NCI-H2107 (cell line): ENCODE measurements around the gene PABPN1.

Experiments used
- DNase-seq: peaks from one replicate; lab custom pipeline; 2025; lab: John Stamatoyannopoulos, UW

PABPN1 gene

DNA sequence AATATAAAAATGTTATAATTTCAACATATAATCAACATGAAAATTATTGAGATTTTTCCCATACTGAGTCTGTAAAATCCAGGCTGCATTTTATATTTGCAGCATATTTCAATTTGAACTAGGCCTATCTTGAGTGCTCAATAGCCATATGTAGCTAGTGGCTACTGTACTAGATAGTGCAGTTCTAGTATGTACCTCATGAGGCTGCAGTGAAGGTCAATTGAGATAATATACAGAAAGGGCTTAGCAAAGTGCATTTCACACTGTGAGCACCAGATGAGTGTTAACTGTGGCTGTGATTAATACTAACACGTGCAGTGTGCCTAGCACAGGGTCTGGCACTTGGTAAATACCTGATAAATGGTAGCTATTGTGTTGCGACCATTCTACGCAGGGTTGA is 36.8 kb downstream of the PABPN1 start:
- no peak for DNase-seq

DNA sequence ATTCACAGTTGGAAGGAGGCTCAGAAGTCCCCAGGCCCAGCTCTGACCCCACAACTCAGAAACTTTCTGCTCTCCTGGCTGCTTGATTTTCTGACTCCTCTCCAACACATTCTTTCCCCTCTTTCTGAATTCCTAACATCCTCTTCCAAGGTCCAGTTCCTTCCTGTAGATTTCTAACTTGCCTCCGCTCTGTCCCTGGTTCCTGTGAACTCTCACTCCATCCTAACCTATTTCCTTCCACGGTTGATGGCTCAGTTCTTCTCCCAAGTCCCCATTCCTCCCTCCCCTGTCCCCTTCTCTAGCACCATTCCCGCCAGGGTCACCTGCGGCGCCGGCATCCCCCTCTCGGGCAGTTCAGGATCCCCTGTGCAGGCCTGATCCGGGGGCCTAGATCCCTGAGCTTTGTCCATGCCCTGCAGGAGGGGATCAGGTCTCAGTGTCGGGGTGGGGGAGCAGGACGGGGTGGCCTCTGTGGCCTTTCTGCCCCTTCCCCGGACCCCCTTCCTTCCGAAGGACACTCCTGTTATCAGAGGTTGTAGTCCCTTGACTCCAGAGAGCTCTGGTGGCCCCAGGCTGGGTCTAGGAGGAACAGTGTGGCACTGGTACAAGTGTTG is 37.4 kb downstream of the PABPN1 start:
- DNase-seq: no peak

GRCh38 chr14:23359167-23359626 is 37.9 kb downstream of the PABPN1 start:
- no peak for DNase-seq

DNA sequence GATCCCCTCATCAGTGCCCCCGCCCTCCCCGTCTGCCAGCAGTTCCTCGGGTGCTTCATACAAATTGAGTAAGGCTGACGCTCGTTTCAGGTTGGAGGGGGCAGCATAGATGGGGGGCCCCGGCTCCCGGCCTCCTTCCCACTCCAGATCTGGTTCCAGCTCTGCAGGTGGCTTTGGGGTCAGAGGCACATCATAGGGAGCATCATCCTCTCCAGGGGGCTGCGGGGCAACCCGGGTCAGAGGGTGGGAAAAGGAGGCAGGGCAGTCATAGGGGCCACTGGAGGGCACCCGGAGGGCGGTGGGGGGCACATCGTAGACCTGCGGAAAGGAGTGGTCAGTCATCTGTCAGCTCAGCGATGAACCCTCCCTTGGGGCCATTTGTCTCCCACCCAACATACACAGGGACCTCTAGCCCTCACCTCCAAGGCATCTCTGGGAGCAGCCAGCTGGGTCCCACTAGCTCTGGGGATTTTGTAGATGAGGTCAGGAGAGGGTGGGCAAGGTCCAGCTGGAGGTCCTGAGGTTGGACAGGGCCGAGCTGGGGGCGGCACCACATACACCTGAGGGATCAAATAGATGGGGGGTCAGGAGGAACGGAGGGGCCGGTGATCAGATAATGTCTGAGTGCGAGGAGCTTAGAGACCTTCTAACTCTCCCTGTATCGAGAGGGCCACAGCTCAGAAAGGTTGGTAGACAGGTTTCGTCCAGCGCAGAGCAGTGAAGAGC is 38.6 kb downstream of the PABPN1 start:
- no peak for DNase-seq

- no peak for DNase-seq
These were observed 39.2 kb downstream of the PABPN1 start for GRCh38 chr14:23360496-23360895.

DNA sequence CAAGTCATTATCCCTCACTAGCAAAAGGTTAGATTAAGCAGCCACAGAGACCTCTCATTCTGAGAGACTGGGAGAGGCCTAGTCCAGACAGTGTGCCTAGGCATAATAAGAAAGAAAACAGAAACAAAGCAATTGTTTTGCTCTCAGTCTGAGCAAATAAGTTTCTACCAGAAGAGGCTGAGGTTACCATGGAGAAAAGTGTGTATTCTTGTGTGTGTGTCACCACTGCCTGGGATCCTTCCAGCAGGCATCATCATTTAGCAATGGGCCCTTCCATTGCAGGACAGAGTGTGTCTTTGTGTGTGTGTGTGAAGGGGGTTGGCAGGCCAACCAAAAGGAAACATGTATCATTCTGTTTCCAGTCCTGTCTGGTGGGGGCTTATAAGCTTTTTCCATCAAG is 40.1 kb downstream of the PABPN1 start:
- DNase-seq: no peak

DNA sequence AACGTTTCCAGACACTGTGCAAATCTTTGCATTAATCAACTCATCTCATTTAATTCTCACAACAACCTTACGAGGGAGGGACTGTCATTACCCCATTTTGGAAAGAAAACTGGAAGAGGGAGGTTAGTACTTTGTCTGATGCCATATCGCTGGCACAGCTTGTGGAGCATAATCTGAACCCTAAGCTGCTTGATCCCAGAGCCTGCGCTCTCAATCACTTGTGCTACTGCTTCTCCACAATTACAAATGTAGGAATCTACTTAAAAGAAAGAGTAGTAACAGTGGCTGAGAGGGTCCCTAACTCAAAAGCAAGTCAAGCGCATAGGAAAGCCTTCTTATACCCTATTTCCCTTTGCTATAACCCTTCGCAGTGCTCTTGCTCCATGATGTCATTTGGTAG is 40.5 kb downstream of the PABPN1 start:
- DNase-seq: no peak

- no peak for DNase-seq
These were observed 40.9 kb downstream of the PABPN1 start for GRCh38 chr14:23362200-23362599.

DNA sequence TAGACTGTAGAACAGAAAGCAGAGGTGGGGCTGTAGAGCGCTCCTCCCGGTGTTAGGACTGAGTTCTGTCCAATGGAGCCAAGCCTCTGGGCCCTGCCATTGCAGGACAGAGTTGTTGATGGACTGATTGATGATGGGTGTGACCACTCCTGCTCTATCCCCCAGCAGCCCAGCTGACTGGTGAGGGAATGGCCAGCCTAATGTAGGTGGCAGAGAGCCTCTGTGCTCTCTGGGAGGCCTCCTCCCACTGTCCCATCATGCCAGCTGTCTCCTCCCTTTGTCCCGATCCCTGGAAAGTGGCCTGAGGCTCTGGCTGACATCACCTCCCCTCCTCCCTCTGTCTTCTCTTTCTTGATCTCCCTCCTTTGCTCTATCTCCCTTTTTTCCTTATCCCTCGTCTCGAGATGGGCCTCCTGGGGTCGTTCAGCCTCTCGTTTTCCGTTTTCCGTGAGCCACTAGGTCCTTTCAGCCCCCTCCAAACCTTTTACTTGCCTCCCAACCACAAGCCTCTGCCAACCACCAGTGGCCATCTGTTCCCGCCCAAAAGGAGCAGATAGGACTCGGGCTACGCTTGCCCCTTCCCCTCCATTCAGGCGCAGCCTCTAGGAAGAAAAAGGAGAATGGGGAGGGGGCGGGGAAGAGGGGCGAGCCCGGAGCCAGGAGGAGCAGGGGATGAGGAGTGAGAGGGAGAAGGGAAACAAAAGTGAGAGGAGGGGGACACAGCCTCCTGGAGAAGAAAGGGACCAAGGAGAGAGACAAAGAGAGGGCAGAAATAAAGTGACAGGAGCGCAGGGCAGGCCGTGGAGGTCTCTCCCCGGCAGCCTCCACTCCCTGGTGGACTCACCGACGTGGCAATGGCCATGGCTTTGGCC is 43.1 kb downstream of the PABPN1 start:
- no peak for DNase-seq

DNA sequence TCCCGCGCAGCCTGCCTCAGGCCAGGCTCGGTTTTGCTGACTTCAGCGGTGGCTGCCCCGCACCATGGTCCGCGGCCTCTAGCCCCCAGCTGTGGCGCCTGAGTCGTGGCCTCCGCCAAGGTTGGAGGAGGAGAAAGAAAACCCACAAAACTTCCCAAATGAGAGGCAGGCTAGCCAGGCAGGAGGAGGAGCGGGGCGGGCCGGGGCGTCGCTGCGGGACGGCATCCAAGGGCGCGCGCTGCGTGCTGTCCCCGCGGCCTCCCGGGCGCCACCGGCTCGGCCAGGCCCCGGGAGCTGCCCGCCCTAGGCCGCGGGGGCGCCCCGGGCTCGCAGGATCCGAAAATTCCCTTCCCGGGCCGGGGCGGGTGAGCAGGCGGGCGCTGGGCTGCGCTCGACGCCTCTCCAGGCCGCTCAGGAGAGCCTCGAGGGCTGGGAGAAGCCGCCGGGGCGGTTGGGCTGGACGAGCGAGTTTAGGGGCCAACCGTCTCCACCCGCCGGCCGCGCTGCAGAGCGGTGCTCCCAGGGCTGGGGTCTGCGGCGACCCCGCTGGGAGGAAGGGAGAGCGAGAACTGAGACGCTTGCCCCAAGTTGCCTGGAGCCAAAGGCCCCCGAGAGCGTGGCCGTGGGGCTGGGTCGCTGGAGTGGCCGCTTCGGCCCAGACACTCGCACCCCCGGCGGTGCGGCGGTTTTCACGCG is 43.9 kb downstream of the PABPN1 start, which contains the start of gene EFS:
Gene EFS, minus strand, starts transcription at position 137 of the 696 bp plus-strand sequence. CDS start 147 bp downstream, outside the sequence.
- DNase-seq: no peak

GRCh38 chr14:23365732-23366425 is 44.6 kb downstream of the PABPN1 start:
- DNase-seq: peak; percentile 36

DNA sequence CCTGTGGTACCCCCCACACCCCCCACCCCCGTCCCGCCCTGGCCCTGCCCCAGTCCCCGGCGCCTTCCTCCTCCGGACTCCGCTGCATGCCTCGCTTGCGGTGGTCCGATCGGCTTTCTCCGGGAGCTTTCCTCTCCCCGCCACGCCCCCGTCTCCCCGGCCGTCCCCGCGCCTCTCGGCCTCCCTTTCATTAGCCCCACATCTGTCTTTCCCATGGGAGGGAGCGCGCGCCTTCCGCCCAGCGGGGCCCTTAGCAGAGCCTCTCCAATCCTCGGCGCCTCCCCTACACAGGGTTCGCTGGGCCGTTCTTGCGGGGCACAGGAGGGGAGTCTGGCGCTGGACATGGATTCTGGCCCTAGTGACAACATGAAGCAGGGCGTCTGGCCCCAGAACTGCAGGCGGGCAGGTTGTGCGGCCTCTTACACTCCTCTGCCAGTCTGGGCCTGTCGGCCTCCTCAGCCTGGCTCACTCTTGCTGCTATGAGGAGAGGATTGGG is 45.2 kb downstream of the PABPN1 start:
- peak; percentile 68 for DNase-seq

DNA sequence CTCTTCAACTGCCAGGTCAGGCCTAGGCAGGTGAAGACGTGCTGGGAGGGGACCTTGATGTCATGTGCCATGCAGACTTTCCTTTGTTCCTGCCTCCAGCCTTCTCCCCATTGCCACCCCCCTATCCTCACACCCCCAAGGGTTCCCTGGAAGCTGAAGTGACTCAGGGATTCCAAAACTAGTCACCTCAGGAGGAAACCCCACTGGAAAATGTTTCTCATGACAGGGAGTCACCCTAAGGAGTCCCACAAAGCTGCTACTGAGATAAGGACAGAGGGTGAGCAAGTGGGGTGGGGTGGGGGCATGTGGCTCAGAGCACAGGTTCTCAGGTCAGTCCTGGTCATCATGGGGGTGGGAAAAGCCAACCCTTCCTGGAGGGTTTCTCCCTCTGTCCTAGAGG is 49.0 kb downstream of the PABPN1 start:
- DNase-seq: no peak

- DNase-seq: no peak
These were observed 50.6 kb downstream of the PABPN1 start for GRCh38 chr14:23371865-23372264.

- no peak for DNase-seq
These were observed 51.3 kb downstream of the PABPN1 start, which contains the start of gene IL25 for GRCh38 chr14:23372509-23372908. TSS of gene IL25 (plus strand) at chr14:23372809.

GRCh38 chr14:23373041-23373440 is 51.8 kb downstream of the PABPN1 start:
- DNase-seq: no peak
